GM19193 (cell line): Measurements from ENCODE around the gene MSANTD1.

Source experiments
- POLR2A ChIP-seq: IDR thresholded peaks from 4 replicates; pipeline ENCODE4 v1.6.1; 2011; ENCODE audit not compliant: insufficient read depth, insufficient read length; ENCODE audit errors: extremely low read depth

The MSANTD1 gene

GRCh38 chr4:3237266-3237665 is 11.7 kb upstream of the MSANTD1 start:
- no peak for TF ChIP-seq POLR2A

DNA sequence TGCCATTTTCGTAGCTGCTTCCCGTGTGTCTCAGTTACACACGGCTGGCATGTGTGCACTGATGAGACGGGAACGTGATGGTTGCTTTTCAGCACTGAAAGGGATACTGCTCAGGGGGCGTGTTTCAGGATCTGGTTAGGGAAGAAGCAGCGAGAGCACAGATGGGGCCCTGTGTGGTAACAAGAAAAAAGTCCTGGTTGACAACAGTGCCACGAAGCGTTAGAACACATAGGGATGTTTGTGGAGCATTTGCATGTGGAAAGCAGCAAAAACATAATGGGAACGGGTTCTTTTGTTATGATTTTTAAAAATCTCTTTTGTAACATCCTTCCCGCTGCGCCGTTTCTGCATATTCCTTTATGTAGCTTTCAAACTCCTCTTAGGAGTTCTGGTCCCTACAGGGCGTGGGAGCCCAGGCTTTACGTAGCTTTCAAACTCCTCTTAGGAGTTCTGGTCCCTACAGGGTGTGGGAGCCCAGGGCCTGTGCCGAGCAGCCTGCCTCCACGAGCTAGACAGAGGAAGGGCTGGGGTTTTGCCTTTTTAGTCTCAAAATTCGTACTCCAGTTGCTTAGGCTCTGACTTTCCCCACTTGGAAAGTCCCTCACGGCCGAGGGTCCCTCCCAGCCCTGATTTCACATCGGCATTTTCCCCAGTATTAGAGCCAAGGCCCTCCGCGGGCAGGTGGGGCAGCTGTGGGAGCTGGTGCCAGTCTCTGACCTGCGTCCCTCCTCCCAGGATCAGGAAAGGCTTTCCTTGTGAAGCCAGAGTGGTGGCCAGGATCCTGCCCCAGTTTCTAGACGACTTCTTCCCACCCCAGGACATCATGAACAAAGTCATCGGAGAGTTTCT is 11.0 kb upstream of the MSANTD1 start:
- TF ChIP-seq POLR2A = peak; percentile 11

GRCh38 chr4:3238721-3239120 is 10.2 kb upstream of the MSANTD1 start:
- no peak for TF ChIP-seq POLR2A

GRCh38 chr4:3239303-3239702 is 9.7 kb upstream of the MSANTD1 start:
- TF ChIP-seq POLR2A = no peak

GRCh38 chr4:3239998-3240920 is 8.7 kb upstream of the MSANTD1 start:
- TF ChIP-seq POLR2A = no peak

- TF ChIP-seq POLR2A = peak; percentile 15
Observed at GRCh38 chr4:3240936-3241522, 7.9 kb upstream of the MSANTD1 start.

DNA sequence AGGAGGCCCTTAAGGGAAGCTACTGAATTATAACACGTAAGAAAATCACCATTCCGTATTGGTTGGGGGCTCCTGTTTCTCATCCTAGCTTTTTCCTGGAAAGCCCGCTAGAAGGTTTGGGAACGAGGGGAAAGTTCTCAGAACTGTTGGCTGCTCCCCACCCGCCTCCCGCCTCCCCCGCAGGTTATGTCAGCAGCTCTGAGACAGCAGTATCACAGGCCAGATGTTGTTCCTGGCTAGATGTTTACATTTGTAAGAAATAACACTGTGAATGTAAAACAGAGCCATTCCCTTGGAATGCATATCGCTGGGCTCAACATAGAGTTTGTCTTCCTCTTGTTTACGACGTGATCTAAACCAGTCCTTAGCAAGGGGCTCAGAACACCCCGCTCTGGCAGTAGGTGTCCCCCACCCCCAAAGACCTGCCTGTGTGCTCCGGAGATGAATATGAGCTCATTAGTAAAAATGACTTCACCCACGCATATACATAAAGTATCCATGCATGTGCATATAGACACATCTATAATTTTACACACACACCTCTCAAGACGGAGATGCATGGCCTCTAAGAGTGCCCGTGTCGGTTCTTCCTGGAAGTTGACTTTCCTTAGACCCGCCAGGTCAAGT is 6.9 kb upstream of the MSANTD1 start:
- no peak for TF ChIP-seq POLR2A

- no peak for TF ChIP-seq POLR2A
Observed at GRCh38 chr4:3243136-3243780, 5.7 kb upstream of the MSANTD1 start.

GRCh38 chr4:3244002-3244401 is 5.0 kb upstream of the MSANTD1 start:
- TF ChIP-seq POLR2A = no peak

GRCh38 chr4:3244747-3245146 is 4.2 kb upstream of the MSANTD1 start:
- TF ChIP-seq POLR2A = no peak

- TF ChIP-seq POLR2A = no peak
Observed at GRCh38 chr4:3245676-3246075, 3.3 kb upstream of the MSANTD1 start.

DNA sequence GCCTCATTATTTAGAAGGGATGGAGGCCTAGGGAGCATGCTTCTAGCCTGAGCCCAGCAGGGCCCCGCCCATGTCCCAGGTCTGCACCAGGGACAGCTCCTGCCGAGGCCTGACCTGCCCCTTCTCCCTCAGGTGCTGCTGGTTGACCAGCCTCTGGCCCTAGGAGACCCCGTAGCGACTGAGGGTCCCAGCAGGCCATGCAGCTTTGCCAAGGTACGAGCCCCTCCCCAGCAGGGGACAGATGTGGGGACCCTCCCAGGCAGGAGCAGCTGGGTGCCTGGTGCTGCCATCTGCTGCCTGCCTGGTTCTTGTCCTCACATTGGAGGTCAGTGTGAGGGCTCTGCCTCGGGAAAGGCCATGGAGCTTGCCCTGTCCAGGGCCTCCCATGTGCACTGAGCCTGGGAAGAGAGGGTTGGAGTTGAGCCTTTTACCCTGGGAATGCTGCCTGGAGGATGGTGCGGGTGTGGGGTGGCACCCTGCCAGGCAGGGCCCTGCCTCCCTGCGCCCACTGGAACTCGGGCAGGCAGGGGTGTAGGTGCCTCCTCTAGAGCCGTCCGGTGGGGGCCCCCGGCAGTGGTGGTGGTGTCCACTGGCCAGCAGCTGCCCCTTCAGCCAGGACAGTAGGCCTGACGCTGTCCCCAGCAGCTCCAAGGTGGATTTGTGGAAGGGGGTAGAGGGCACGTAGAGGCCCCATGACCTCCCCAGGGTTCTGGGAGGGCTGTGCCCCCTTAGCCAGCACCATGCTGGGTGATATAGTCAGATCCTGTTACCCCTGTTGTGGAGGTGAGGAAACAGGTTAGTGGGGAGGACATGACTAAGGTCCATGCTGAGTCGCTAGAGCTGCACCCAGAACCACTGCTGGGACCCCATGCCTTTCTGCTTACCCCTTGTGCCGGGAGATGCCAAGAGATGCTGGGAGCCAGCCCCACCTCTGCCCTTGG is 2.2 kb upstream of the MSANTD1 start:
- TF ChIP-seq POLR2A = no peak
